Panc1 (cell line): Measurements from ENCODE around the gene SLC9A7. TPM values are rescaled to one million over a fixed set of nuclear protein-coding genes. Genes with fewer than 3 reads are reported as not detected.

ENCODE experiments used
- ATAC-seq: fragments of 200-7000 bp; cut with Tn5 transposase; 2 replicates; pipeline ENCODE4 v1.9.1; 2020; ENCODE audit warnings: mild to moderate bottlenecking, moderate library complexity
- BruUV-seq: library from RNA; stranded (reverse); fragments of 400-500 nt; replicated peaks from 2 replicates; lab custom pipeline; 2021; lab: Mats Ljungman, UMichigan
- CTCF ChIA-PET: fragments of 300-600 bp; sonication (Branson Sonifier 250); formaldehyde crosslinking; loops from one replicate; lab custom pipeline; 2022; ENCODE audit warnings: antibody characterized with exemption; lab: Charles Lee
- POLR2A ChIA-PET: fragments of 300-600 bp; sonication (Branson Sonifier 250); formaldehyde crosslinking; loops from one replicate; lab custom pipeline; 2022; ENCODE audit warnings: antibody characterized with exemption; lab: Charles Lee
- DNase-seq: peaks from one replicate; pipeline ENCODE4 v3.0.0-alpha.2; 2010; ENCODE audit warnings: low read depth, low spot score
- H3K27ac ChIP-seq: 2 replicates; pipeline ENCODE4 v1.5.1; 2011; ENCODE audit warnings: mild to moderate bottlenecking, low read length, inconsistent platforms
- H3K27me3 ChIP-seq: fragments of 200-500 bp; sonication (Bioruptor generic); 2 replicates; pipeline ENCODE4 v1.6.0; 2014; ENCODE audit warnings: low read length, inconsistent platforms; ENCODE audit not compliant: control insufficient read depth, insufficient read depth
- H3K36me3 ChIP-seq: fragments of 200-500 bp; sonication (Bioruptor generic); 2 replicates; pipeline ENCODE4 v1.5.1; 2014; ENCODE audit warnings: inconsistent platforms, mild to moderate bottlenecking, low read length, moderate library complexity; ENCODE audit not compliant: control insufficient read depth, insufficient read depth
- H3K4me1 ChIP-seq: 2 replicates; pipeline ENCODE4 v1.5.1; 2011; ENCODE audit warnings: inconsistent platforms, mild to moderate bottlenecking, low read length, moderate library complexity; ENCODE audit not compliant: control insufficient read depth, insufficient read depth
- H3K4me3 ChIP-seq, 2 experiments: 2 replicates each; pipeline ENCODE4 v1.5.1; 2011 to 2012; ENCODE audit warnings: low read depth in 2 of 2, low read length in 2 of 2, mild to moderate bottlenecking in 2 of 2, inconsistent platforms in 1 of 2, moderate library complexity in 1 of 2
- H3K9me3 ChIP-seq: fragments of 200-500 bp; sonication (Bioruptor generic); 2 replicates; pipeline ENCODE4 v1.5.1; 2014; ENCODE audit warnings: low read depth, mild to moderate bottlenecking, inconsistent platforms, low read length, moderate library complexity; ENCODE audit not compliant: control insufficient read depth, insufficient read depth
- POLR2AphosphoS5 ChIP-seq: IDR thresholded peaks from 2 replicates; pipeline ENCODE4 v1.6.1; 2012; ENCODE audit warnings: mild to moderate bottlenecking, low read depth, low read length, moderate library complexity
- SIN3A ChIP-seq: IDR thresholded peaks from 2 replicates; pipeline ENCODE4 v1.6.1; 2012; ENCODE audit warnings: low read depth, mild to moderate bottlenecking, low read length, moderate library complexity, borderline replicate concordance; ENCODE audit not compliant: insufficient read depth
- TCF7L2 ChIP-seq: IDR thresholded peaks from 2 replicates; pipeline ENCODE4 v1.6.1; 2011; ENCODE audit warnings: mild to moderate bottlenecking, low read depth, low read length, inconsistent platforms
- in situ Hi-C: cut with HindIII; loops from 2 replicates; pipeline ENCODE4 v1.10.0; 2016; ENCODE audit warnings: low sequenced_read_pairs, low pct_unique_long_range_greater_than_20kb
- intact Hi-C: fragments of 100-400 bp; cut with micrococcal nuclease; formaldehyde crosslinking; loops from one replicate; pipeline ENCODE4 v1.10.0; 2022; ENCODE audit not compliant: unreplicated experiment
- total RNA-seq: library from RNA; stranded (reverse); gene quantifications from one replicate; pipeline ENCODE4 v1.2.1, GENCODE V29; 2021; ENCODE audit not compliant: unreplicated experiment
- TF ChIP-seq, protein P1 (sequence below), 2 experiments: IDR thresholded peaks; 2 replicates each; pipeline ENCODE4 v1.6.1; 2011 to 2012; ENCODE audit warnings: low read depth in 2 of 2, control low read depth in 1 of 2, low read length in 1 of 2, mild to moderate bottlenecking in 1 of 2, moderate library complexity in 1 of 2; ENCODE audit not compliant: insufficient read depth in 1 of 2
- TF ChIP-seq, protein P2 (sequence below): fragments of 450-650 bp; IDR thresholded peaks from 2 replicates; pipeline ENCODE4 v1.5.1; 2017; ENCODE audit warnings: mild to moderate bottlenecking

SLC9A7 gene
- total RNA-seq, 1 experiment from 2014 or later, result 80.4 TPM

DNA sequence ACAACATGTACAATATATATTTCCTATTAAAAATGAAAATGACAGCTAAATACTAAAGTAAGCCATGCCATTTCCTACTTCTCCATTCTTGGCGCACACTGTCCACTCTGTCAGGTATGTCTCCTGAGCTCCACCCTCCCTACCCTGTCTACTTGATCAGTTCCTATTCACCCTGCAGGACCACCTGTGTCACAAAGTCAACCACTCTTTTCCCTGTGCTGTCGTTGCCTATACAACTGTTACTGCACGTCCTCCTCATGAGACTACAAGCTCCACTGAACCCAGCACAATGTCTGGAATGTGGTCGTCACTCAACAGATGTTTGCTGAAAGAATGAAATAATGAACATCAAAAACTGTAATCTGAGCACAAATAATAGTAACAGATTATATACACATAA lies 54.9 kb downstream of the SLC9A7 start:
- TF ChIP-seq TCF7L2 (no peak), POLR2AphosphoS5 (no peak), SIN3A (no peak)
- TF ChIP-seq, protein P1, sequence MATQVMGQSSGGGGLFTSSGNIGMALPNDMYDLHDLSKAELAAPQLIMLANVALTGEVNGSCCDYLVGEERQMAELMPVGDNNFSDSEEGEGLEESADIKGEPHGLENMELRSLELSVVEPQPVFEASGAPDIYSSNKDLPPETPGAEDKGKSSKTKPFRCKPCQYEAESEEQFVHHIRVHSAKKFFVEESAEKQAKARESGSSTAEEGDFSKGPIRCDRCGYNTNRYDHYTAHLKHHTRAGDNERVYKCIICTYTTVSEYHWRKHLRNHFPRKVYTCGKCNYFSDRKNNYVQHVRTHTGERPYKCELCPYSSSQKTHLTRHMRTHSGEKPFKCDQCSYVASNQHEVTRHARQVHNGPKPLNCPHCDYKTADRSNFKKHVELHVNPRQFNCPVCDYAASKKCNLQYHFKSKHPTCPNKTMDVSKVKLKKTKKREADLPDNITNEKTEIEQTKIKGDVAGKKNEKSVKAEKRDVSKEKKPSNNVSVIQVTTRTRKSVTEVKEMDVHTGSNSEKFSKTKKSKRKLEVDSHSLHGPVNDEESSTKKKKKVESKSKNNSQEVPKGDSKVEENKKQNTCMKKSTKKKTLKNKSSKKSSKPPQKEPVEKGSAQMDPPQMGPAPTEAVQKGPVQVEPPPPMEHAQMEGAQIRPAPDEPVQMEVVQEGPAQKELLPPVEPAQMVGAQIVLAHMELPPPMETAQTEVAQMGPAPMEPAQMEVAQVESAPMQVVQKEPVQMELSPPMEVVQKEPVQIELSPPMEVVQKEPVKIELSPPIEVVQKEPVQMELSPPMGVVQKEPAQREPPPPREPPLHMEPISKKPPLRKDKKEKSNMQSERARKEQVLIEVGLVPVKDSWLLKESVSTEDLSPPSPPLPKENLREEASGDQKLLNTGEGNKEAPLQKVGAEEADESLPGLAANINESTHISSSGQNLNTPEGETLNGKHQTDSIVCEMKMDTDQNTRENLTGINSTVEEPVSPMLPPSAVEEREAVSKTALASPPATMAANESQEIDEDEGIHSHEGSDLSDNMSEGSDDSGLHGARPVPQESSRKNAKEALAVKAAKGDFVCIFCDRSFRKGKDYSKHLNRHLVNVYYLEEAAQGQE (IDR thresholded peaks at IDR 0.05; ENCODE audit: insufficient read depth in 1 of 2, low read depth in 2 of 2, low read length in 1 of 2), result no peak
- TF ChIP-seq, protein P2, sequence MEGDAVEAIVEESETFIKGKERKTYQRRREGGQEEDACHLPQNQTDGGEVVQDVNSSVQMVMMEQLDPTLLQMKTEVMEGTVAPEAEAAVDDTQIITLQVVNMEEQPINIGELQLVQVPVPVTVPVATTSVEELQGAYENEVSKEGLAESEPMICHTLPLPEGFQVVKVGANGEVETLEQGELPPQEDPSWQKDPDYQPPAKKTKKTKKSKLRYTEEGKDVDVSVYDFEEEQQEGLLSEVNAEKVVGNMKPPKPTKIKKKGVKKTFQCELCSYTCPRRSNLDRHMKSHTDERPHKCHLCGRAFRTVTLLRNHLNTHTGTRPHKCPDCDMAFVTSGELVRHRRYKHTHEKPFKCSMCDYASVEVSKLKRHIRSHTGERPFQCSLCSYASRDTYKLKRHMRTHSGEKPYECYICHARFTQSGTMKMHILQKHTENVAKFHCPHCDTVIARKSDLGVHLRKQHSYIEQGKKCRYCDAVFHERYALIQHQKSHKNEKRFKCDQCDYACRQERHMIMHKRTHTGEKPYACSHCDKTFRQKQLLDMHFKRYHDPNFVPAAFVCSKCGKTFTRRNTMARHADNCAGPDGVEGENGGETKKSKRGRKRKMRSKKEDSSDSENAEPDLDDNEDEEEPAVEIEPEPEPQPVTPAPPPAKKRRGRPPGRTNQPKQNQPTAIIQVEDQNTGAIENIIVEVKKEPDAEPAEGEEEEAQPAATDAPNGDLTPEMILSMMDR, result no peak
- Histone ChIP-seq H3K36me3 (no peaks in the 10 kb centered on the region), H3K4me3 (no peak overlapping the region), H3K9me3 (no peaks in the 10 kb centered on the region), H3K27me3 (no peaks in the 10 kb centered on the region), H3K4me1 (peaks cover 2% of the 10 kb centered on the region; the same call in 1 of the 2 replicates), H3K27ac (no peak overlapping the region)
- ATAC-seq (no peak), DNase-seq (no peak)
- intact Hi-C loops, result no loop called here
- no TSS peak for BruUV-seq
- ChIA-PET POLR2A (no interaction called here), CTCF (no interaction called here)
- in situ Hi-C loops, result no loop called here

DNA sequence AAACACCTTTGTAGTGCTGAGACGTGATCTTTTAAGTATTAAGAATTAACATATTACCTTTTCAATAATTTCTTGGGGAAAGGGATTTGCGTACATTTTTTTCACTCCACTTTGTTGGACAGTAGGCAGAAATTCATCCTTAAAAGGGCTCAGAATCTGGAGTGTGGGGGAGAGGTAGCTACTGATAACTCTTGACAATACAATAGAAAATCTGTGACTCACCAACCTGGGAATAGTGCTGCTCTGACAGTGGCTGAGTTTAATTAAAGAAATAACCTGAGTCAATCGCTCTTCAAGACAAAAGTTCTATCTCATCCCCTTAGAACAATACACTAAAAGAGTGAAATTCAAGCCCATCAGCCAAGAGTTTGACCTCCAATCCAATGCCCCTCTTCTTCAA lies 60.2 kb downstream of the SLC9A7 start:
- no peaks in the 10 kb centered on the region for H3K9me3 ChIP-seq
- H3K4me3 ChIP-seq, result no peak overlapping the region
- DNase-seq (no peak), ATAC-seq (no peak)
- intact Hi-C loops, result no loop called here
- no TSS peak for BruUV-seq
- H3K4me1 ChIP-seq, result no peaks in the 10 kb centered on the region
- H3K36me3 ChIP-seq, result no peaks in the 10 kb centered on the region
- CTCF ChIA-PET, result no interaction called here
- no peak overlapping the region for H3K27ac ChIP-seq
- no peaks in the 10 kb centered on the region for H3K27me3 ChIP-seq
- TF ChIP-seq, protein P2, result no peak
- TF ChIP-seq, protein P1 (IDR thresholded peaks at IDR 0.05; ENCODE audit: insufficient read depth in 1 of 2, low read depth in 2 of 2, low read length in 1 of 2), result no peak
- TF ChIP-seq POLR2AphosphoS5 (no peak), SIN3A (no peak), TCF7L2 (no peak)
- in situ Hi-C loops, result no loop called here
- POLR2A ChIA-PET, result no interaction called here
